ENCODE data around the gene GNA12. TPM values are rescaled to one million over a fixed set of nuclear protein-coding genes. Genes with fewer than 3 reads are reported as not detected.

Gene GNA12
- total RNA-seq, 4 donors from 2014 or later = 4.6 to 14.0 (median 8.9) TPM

GRCh38 chr7:2715341-2716231, 128.5 kb downstream of the GNA12 start:
- H3K4me3 ChIP-seq (ENCODE audit: low read depth, poor library complexity, severe bottlenecking) = no peak overlapping the region
- no peak for DNase-seq (ENCODE audit: low spot score in 2 of 2)
- intact Hi-C loops (cut with DNase I; ENCODE audit: low total_unique reads) = no loop called here
- TF ChIP-seq POLR2A (IDR thresholded peaks at IDR 0.05) = no peak
- TF ChIP-seq CTCF (IDR thresholded peaks at IDR 0.05) = no peak
- WGBS, 2 donors = 76 to 79% methylated on average over 22 of the region's 22 CpGs

DNA sequence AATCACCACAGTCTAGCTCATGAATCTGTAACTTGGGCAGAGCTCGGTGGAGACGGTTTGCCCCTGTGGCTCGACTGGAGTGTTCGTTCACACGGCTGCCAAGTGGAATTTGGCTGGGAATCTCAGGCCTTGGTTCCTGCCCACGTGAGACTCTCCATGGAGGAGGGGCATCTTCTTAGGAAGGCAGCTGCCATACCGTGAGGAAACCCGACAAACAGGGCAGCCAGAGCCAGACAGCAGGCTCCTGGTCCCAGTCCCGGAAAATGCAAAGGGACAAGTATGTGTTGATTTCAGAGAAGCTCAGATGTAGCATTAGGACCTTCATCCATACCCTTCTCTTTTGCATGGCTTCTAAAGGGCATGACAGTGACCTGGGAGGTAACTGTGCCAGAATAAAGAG, 129.5 kb downstream of the GNA12 start:
- H3K4me3 ChIP-seq (ENCODE audit: low read depth, poor library complexity, severe bottlenecking) = no peak overlapping the region
- no peak for DNase-seq (ENCODE audit: low spot score in 2 of 2)
- TF ChIP-seq POLR2A (IDR thresholded peaks at IDR 0.05) = no peak
- TF ChIP-seq CTCF (IDR thresholded peaks at IDR 0.05) = no peak
- intact Hi-C loops (cut with DNase I; ENCODE audit: low total_unique reads) = no loop called here
- 84 to 88% methylated on average over 9 of the region's 9 CpGs for WGBS, 2 donors

- intact Hi-C loops (cut with DNase I; ENCODE audit: low total_unique reads) = no loop called here
- no peak overlapping the region for H3K4me3 ChIP-seq (ENCODE audit: low read depth, poor library complexity, severe bottlenecking)
- DNase-seq (ENCODE audit: low spot score in 2 of 2) = no peak
- TF ChIP-seq CTCF (IDR thresholded peaks at IDR 0.05) (no peak), POLR2A (IDR thresholded peaks at IDR 0.05) (no peak)
- 72 to 83% methylated on average over 12 of the region's 12 CpGs for WGBS, 2 donors
Observed at GRCh38 chr7:2713978-2714377, 130.1 kb downstream of the GNA12 start.

DNA sequence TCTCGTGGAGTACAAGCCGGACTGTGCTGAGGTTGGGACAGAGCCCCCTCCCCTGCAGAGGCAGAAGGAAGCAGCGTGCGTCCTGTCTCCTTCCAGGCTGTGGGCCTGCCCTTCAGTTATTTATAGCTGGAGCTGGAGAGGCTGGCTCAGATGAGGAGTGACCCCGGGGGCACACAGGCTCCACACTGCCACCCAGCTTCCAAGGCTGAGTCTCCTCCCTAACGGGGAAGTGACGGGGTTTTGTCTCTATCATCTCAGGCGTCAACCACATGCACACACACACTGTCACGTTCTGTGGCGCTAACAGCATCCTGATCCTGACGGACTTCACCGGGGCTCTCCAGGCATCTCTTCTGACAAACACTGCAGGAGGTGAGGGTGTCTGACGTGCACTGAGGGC, 130.7 kb downstream of the GNA12 start:
- DNase-seq (ENCODE audit: low spot score in 2 of 2) = no peak
- intact Hi-C loops (cut with DNase I; ENCODE audit: low total_unique reads) = no loop called here
- 53 to 64% methylated on average over 13 of the region's 13 CpGs for WGBS, 2 donors

GRCh38 chr7:2711895-2712675, 132.0 kb downstream of the GNA12 start:
- intact Hi-C loops (cut with DNase I; ENCODE audit: low total_unique reads) = no loop called here
- WGBS, 2 donors = 72 to 77% methylated on average over 20 to 25 of the region's 25 CpGs
- no peak for DNase-seq (ENCODE audit: low spot score in 2 of 2)
- TF ChIP-seq POLR2A (IDR thresholded peaks at IDR 0.05) (no peak), CTCF (IDR thresholded peaks at IDR 0.05) (no peak)
- H3K4me3 ChIP-seq (ENCODE audit: low read depth, poor library complexity, severe bottlenecking) = no peak overlapping the region

More for the DNA sequence above, 130.7 kb downstream of the GNA12 start:
- H3K4me3 ChIP-seq (ENCODE audit: low read depth, poor library complexity, severe bottlenecking) = no peak overlapping the region
- no peak for TF ChIP-seq POLR2A (IDR thresholded peaks at IDR 0.05)
- TF ChIP-seq CTCF (IDR thresholded peaks at IDR 0.05) = no peak

All from lower leg skin (tissue), 4 donors.